GM19438 (cell line): Measurements from ENCODE around the gene EPB41L1.

Experiments used
- ATAC-seq: cut with Tn5 transposase; IDR thresholded peaks from one replicate; pipeline ENCODE4 v1.9.1; 2021; ENCODE audit warnings: low read depth; ENCODE audit not compliant: unreplicated experiment

The EPB41L1 gene

DNA sequence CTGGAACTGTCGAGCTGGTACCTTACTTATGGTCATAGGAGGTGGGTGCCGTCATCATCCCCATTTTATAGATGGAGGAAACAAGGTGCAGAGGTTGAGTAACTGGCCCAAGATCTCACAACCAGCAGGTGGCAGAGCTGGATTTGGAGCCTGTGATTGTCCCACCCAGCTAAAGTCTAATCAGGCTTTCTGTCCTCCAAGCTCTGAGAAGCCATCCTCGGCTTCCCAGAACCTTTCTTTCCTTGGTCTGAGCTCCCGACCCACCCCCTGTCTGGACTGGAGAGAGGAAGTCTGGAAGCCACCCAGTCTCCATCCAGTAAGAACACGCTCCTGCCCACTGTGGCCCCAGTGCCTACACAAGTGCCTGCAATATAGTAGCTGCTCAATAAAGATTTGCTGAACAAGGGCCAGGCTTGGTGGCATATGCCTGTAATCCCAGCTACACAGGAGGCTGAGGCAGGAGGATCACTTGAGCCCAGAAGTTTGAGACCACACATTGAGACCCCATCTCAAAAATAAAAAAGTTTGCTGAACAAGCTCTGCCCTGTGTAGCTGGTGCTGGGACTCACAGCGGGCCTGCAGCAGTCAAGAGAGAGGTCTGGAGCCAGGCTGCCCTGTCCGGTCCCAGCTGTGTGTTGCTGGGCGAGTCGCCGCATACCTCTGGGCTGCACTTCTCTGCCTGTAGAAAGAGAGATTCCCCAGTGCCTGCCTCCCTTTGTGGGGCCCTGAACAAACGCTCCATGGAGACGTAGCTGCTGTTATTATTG is 119.1 kb downstream of the EPB41L1 start:
- no peak for ATAC-seq

DNA sequence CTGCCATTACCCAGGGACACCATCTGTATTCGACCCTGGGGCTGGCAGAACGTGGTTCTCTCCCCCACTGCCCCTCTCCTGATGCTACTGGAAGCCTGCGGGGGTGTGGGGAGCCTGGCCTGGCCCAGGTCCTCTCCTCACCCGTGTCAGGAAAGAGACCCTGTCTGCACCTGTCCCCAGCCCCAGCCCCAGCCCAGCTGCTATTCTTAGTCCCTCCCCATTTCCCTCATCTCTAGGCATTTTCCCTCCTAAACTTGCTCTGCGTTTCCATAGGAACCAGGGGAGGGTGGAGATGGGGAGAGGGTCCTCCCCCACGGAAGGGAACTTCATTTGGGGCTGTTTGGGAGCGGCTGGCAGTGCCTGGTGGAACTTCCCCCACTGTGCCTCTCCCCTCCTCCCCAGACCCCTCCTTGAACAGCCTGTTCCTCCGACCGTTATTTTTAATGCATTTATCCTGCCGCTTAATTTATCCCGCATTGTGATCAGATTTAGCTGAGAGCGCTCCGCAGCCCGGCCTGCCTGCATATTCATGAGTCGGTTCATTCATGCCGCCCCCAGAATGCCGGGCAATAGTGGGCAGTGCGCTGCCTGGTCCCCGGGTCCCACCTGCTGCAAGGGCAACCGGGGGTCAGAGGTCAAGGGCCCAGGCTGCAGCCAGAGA is 119.8 kb downstream of the EPB41L1 start:
- ATAC-seq, result no peak

DNA sequence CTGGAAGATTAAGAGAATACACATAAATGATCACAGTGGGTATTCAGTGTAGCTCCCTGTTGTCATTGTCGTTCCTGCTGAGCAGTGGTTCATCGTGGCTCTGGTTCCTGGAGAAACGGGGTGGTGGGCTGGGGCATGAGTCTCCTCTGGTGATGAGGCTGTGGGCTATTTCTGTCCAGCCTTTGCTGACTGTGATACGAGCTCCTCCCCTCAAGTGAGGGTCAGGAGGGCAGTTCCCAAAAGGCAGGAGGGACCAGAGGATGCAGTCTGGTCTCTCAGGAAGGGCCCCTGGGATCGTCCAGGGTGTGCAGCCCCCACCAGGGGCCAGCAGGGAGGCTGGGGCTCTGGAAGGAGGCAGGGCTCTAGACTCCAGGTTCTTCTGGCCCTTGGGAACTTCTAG is 120.5 kb downstream of the EPB41L1 start:
- ATAC-seq, result no peak

- ATAC-seq, result no peak
These were observed 121.1 kb downstream of the EPB41L1 start for GRCh38 chr20:36275441-36276189.

GRCh38 chr20:36277546-36277945 is 123.0 kb downstream of the EPB41L1 start:
- no peak for ATAC-seq

GRCh38 chr20:36279362-36279761 is 124.8 kb downstream of the EPB41L1 start:
- no peak for ATAC-seq

DNA sequence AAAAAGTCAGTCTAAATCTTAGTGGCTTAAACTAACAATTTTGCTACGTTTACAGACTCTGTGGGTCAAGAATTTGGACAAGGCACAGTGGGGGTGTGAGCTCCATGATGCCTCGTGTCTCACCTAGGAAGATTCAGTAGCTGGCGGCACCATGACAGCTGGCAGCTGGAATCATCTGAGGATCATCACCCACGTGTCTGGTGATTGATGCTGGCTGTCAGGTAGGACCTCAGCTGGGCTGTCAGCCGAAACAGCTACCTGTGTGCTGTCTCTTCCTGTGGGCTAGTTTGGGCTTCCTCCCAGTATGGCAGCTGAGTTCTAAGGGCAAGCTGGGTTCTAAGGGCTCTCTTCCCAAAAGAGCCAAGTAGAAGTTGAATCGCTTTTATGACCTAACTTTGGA is 125.2 kb downstream of the EPB41L1 start:
- no peak for ATAC-seq

DNA sequence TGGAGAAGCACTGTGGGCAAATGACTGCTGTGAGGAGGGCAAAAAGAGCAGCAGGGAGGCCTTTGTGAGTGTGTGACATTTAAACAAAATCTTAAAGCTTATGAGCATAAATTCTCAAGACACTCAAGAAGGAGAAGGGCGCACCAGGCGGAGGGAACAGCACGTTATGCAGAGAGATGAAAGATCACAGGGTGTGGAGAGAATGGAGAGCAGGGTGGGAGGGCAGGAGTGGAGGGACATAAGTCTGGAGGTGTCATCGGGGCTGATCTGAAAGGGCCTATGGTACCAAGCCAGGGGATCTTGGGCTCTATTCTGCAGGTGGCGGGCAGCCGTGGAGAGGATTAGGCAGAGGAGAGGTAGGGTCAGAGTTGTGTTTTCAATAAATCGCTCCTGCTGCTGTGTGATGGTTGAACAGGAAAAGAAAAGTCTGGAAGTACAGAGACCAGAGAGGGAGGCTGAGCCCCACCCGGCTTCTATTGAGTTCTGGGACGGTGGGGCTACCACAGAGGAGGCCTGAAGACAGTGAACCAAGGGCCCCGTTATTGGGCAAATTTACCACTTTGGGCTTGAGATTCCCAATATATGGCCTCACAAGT is 127.3 kb downstream of the EPB41L1 start:
- no peak for ATAC-seq
